ENCODE data around the gene VPS9D1. TPM values are rescaled to one million over a fixed set of nuclear protein-coding genes. Genes with fewer than 3 reads are reported as not detected.

Gene VPS9D1
- total and polyA plus RNA-seq, 2 donors (not counting 1 experiment from before 2014, with no cell fraction given) = 6.3 to 13.0 TPM

- no peaks in the 10 kb centered on the region for H3K79me2 ChIP-seq (ENCODE audit: control insufficient read depth, insufficient read depth, low read length)
- no peak for TF ChIP-seq EZH2 (IDR thresholded peaks at IDR 0.05; ENCODE audit: low read length, missing control alignments)
- TF ChIP-seq, protein P1, sequence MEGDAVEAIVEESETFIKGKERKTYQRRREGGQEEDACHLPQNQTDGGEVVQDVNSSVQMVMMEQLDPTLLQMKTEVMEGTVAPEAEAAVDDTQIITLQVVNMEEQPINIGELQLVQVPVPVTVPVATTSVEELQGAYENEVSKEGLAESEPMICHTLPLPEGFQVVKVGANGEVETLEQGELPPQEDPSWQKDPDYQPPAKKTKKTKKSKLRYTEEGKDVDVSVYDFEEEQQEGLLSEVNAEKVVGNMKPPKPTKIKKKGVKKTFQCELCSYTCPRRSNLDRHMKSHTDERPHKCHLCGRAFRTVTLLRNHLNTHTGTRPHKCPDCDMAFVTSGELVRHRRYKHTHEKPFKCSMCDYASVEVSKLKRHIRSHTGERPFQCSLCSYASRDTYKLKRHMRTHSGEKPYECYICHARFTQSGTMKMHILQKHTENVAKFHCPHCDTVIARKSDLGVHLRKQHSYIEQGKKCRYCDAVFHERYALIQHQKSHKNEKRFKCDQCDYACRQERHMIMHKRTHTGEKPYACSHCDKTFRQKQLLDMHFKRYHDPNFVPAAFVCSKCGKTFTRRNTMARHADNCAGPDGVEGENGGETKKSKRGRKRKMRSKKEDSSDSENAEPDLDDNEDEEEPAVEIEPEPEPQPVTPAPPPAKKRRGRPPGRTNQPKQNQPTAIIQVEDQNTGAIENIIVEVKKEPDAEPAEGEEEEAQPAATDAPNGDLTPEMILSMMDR (conservative IDR thresholded peaks at IDR 0.05 in 1 of 2, IDR thresholded peaks at IDR 0.05 in 1 of 2; ENCODE audit: low read depth in 1 of 2, low read length in 2 of 2) = no peak
- H3K4me2 ChIP-seq (ENCODE audit: extremely low read depth, insufficient read depth, low read length) = no peak overlapping the region
- no peak overlapping the region for H2AFZ ChIP-seq (ENCODE audit: low read length)
- H3K36me3 ChIP-seq (ENCODE audit: control insufficient read depth, insufficient read depth, low read length) = peaks cover 27% of the 10 kb centered on the region
- H4K20me1 ChIP-seq (ENCODE audit: control insufficient read depth, extremely low read depth, insufficient read depth, low read length) = no peaks in the 10 kb centered on the region
- H3K4me1 ChIP-seq (ENCODE audit: control insufficient read depth, extremely low read depth, insufficient read depth, low read length) = no peaks in the 10 kb centered on the region
- no peaks in the 10 kb centered on the region for H3K27me3 ChIP-seq (ENCODE audit: control insufficient read depth, insufficient read depth, low read length)
- H3K9ac ChIP-seq (ENCODE audit: insufficient read depth, low read length) = no peak overlapping the region
- no peaks in the 10 kb centered on the region for H3K9me3 ChIP-seq (ENCODE audit: control insufficient read depth, insufficient read depth, low read depth, low read length)
- no peak for DNase-seq (ENCODE audit: low read depth in 2 of 2)
- no peak overlapping the region for H3K27ac ChIP-seq (ENCODE audit: insufficient read depth, low read length)
- H3K4me3 ChIP-seq (replicated peaks in 1 of 4; ENCODE audit: control extremely low read depth in 1 of 4, insufficient read depth in 1 of 4, low read depth in 3 of 4, low read length in 4 of 4) = no peak overlapping the region
Observed at GRCh38 chr16:89738538-89739317, 18.0 kb upstream of the VPS9D1 start.

- peaks cover 32% of the 10 kb centered on the region for H3K36me3 ChIP-seq (ENCODE audit: control insufficient read depth, insufficient read depth, low read length)
- no peaks in the 10 kb centered on the region for H3K4me1 ChIP-seq (ENCODE audit: control insufficient read depth, extremely low read depth, insufficient read depth, low read length)
- H3K27me3 ChIP-seq (ENCODE audit: control insufficient read depth, insufficient read depth, low read length) = no peaks in the 10 kb centered on the region
- TF ChIP-seq EZH2 (IDR thresholded peaks at IDR 0.05; ENCODE audit: low read length, missing control alignments) = no peak
- TF ChIP-seq, protein P1 (conservative IDR thresholded peaks at IDR 0.05 in 1 of 2, IDR thresholded peaks at IDR 0.05 in 1 of 2; ENCODE audit: low read depth in 1 of 2, low read length in 2 of 2) = no peak
- no peak overlapping the region for H3K4me2 ChIP-seq (ENCODE audit: extremely low read depth, insufficient read depth, low read length)
- H4K20me1 ChIP-seq (ENCODE audit: control insufficient read depth, extremely low read depth, insufficient read depth, low read length) = no peaks in the 10 kb centered on the region
- H2AFZ ChIP-seq (ENCODE audit: low read length) = no peak overlapping the region
- no peak overlapping the region for H3K27ac ChIP-seq (ENCODE audit: insufficient read depth, low read length)
- H3K79me2 ChIP-seq (ENCODE audit: control insufficient read depth, insufficient read depth, low read length) = no peaks in the 10 kb centered on the region
- H3K9me3 ChIP-seq (ENCODE audit: control insufficient read depth, insufficient read depth, low read depth, low read length) = no peaks in the 10 kb centered on the region
- no peak overlapping the region for H3K9ac ChIP-seq (ENCODE audit: insufficient read depth, low read length)
- no peak overlapping the region for H3K4me3 ChIP-seq (replicated peaks in 1 of 4; ENCODE audit: control extremely low read depth in 1 of 4, insufficient read depth in 1 of 4, low read depth in 3 of 4, low read length in 4 of 4)
- no peak for DNase-seq (ENCODE audit: low read depth in 2 of 2)
Observed at GRCh38 chr16:89738072-89738377, 17.3 kb upstream of the VPS9D1 start.

- Histone ChIP-seq H3K27ac (ENCODE audit: insufficient read depth, low read length) (no peak overlapping the region), H4K20me1 (ENCODE audit: control insufficient read depth, extremely low read depth, insufficient read depth, low read length) (no peaks in the 10 kb centered on the region)
- DNase-seq (ENCODE audit: low read depth in 2 of 2) = no peak
Observed at GRCh38 chr16:89737341-89738071, 16.8 kb upstream of the VPS9D1 start.

More at GRCh38 chr16:89737341-89738071, 16.8 kb upstream of the VPS9D1 start:
- no peaks in the 10 kb centered on the region for H3K9me3 ChIP-seq (ENCODE audit: control insufficient read depth, insufficient read depth, low read depth, low read length)
- no peak overlapping the region for H3K9ac ChIP-seq (ENCODE audit: insufficient read depth, low read length)
- H3K79me2 ChIP-seq (ENCODE audit: control insufficient read depth, insufficient read depth, low read length) = no peaks in the 10 kb centered on the region
- no peak for TF ChIP-seq EZH2 (IDR thresholded peaks at IDR 0.05; ENCODE audit: low read length, missing control alignments)
- TF ChIP-seq, protein P1 (conservative IDR thresholded peaks at IDR 0.05 in 1 of 2, IDR thresholded peaks at IDR 0.05 in 1 of 2; ENCODE audit: low read depth in 1 of 2, low read length in 2 of 2) = no peak
- no peaks in the 10 kb centered on the region for H3K4me1 ChIP-seq (ENCODE audit: control insufficient read depth, extremely low read depth, insufficient read depth, low read length)
- H3K27me3 ChIP-seq (ENCODE audit: control insufficient read depth, insufficient read depth, low read length) = no peaks in the 10 kb centered on the region
- H3K4me2 ChIP-seq (ENCODE audit: extremely low read depth, insufficient read depth, low read length) = no peak overlapping the region
- H3K4me3 ChIP-seq (replicated peaks in 1 of 4; ENCODE audit: control extremely low read depth in 1 of 4, insufficient read depth in 1 of 4, low read depth in 3 of 4, low read length in 4 of 4) = no peak overlapping the region
- H2AFZ ChIP-seq (ENCODE audit: low read length) = no peak overlapping the region
- H3K36me3 ChIP-seq (ENCODE audit: control insufficient read depth, insufficient read depth, low read length) = peaks cover 37% of the 10 kb centered on the region
